HG03565 (cell line): Measurements from ENCODE around the gene TMEM176A.
"Not testable (repeated sequence)": the region's sequence is repeated elsewhere in the genome, so short reads cannot be mapped to it uniquely, and the experiment has no call there.

Source experiments
- ATAC-seq: cut with Tn5 transposase; IDR thresholded peaks from one replicate; pipeline ENCODE4 v1.9.1; 2021; ENCODE audit warnings: mild to moderate bottlenecking, moderate library complexity; ENCODE audit not compliant: unreplicated experiment

TMEM176A gene

GRCh38 chr7:150800581-150801241 is at the start of gene TMEM176A:
TSS of gene TMEM176A (plus strand) at chr7:150800769. CDS start at chr7:150801551, 782 bp downstream.
- ATAC-seq, result no peak

GRCh38 chr7:150751702-150752101 is 48.9 kb upstream of the TMEM176A start:
- no peak for ATAC-seq

- no peak for ATAC-seq
Measured at GRCh38 chr7:150753239-150753638, 47.3 kb upstream of the TMEM176A start.

GRCh38 chr7:150753826-150754603 is 46.6 kb upstream of the TMEM176A start:
- no peak for ATAC-seq

GRCh38 chr7:150754951-150755350 is 45.6 kb upstream of the TMEM176A start:
- no peak for ATAC-seq

- peak; percentile 36 for ATAC-seq
Measured at GRCh38 chr7:150755473-150756099, 45.0 kb upstream of the TMEM176A start.

- no peak for ATAC-seq
Measured at GRCh38 chr7:150756166-150756565, 44.4 kb upstream of the TMEM176A start.

GRCh38 chr7:150756858-150757257 is 43.7 kb upstream of the TMEM176A start:
- ATAC-seq, result no peak

GRCh38 chr7:150759479-150759878 is 41.1 kb upstream of the TMEM176A start:
- no peak for ATAC-seq

- ATAC-seq, result no peak
Measured at GRCh38 chr7:150766334-150766709, 34.2 kb upstream of the TMEM176A start.

- no peak for ATAC-seq
Measured at GRCh38 chr7:150769768-150770167, 30.8 kb upstream of the TMEM176A start.

- ATAC-seq, result not testable (repeated sequence)
Measured at GRCh38 chr7:150774131-150774530, 26.4 kb upstream of the TMEM176A start.

- ATAC-seq, result no peak
Measured at GRCh38 chr7:150778014-150778737, 22.4 kb upstream of the TMEM176A start.

- no peak for ATAC-seq
Measured at GRCh38 chr7:150778738-150779301, 21.7 kb upstream of the TMEM176A start.

GRCh38 chr7:150780292-150780691 is 20.3 kb upstream of the TMEM176A start:
- no peak for ATAC-seq

GRCh38 chr7:150781103-150781502 is 19.5 kb upstream of the TMEM176A start:
- no peak for ATAC-seq

GRCh38 chr7:150781961-150782360 is 18.6 kb upstream of the TMEM176A start:
- no peak for ATAC-seq

- ATAC-seq, result no peak
Measured at GRCh38 chr7:150784120-150784736, 16.3 kb upstream of the TMEM176A start.

GRCh38 chr7:150784954-150785353 is 15.6 kb upstream of the TMEM176A start:
- ATAC-seq, result no peak
